ENCODE measurements around the gene PGAP6. TPM values are rescaled to one million over a fixed set of nuclear protein-coding genes. Genes with fewer than 3 reads are reported as not detected.
"Not testable (repeated sequence)": the region's sequence is repeated elsewhere in the genome, so short reads cannot be mapped to it uniquely, and the experiment has no call there.

PGAP6 gene
- total RNA-seq, 2 donors from 2014 or later: 104 to 115 TPM

DNA sequence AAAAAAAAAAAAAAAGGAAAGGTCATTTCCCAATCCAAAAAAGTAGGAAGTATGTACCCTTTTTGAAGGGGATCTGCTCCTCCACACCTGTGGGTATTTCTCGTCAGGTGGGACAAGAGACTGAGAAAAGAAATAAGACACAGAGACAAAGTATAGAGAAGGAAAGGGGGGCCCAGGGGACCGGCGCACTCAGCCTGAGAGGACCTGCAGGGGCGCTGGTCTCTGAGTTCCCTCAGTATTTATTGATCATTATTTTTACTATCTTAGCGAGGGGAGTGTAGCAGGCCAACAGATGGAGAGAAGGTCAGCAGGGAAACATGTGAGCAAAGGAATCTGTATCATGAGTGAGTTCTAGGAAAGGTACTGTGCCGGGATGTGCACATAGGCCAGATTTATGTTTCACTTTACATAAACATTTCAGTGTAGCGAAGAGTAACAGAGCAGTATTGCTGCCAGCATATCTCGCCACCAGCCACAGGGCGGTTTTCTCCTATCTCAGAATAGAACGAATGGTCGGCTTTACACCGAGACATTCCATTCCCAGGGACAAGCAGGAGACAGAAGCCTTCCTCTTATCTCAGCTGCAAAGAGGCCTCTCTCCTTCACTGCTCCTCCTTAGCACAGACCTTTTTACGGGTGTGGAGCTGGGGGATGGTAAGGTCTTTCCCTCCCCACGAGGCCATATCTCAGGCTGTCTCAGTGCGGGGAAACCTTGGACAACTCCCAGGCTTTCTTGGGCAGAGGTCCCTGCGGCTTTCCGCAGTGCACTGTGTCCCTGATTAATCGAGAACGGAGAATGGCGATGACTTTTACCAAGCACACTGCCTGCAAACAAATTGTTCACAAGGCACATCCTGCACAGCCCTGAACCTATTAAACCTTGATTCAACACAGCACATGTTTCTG, 6.2 kb upstream of the PGAP6 start:
- DNase-seq: peak; percentile 64
- Mint-ChIP-seq H3K36me3 (ENCODE audit: low read depth) (peaks cover 12% of the 10 kb centered on the region), H3K9me3 (peaks cover 13% of the 10 kb centered on the region), H3K4me1 (peaks cover 39% of the 10 kb centered on the region), H3K27ac (peak overlapping the region; percentile 87)
- not testable (repeated sequence) for H3K9ac ChIP-seq (ENCODE audit: extremely low read depth, low read length, poor library complexity, severe bottlenecking); H3K27me3 Mint-ChIP-seq (ENCODE audit: insufficient read depth); H3K27me3 ChIP-seq (ENCODE audit: control insufficient read depth, insufficient read depth, low read length, poor library complexity, severe bottlenecking); H3K4me1 ChIP-seq (ENCODE audit: control insufficient read depth, insufficient read depth, low read length); H3K9me3 ChIP-seq (ENCODE audit: control insufficient read depth, low read length); H3K4me3 Mint-ChIP-seq; H3K27ac ChIP-seq (ENCODE audit: low read depth, low read length); H3K36me3 ChIP-seq (ENCODE audit: control insufficient read depth, insufficient read depth, low read length)
- 79 to 84% methylated on average over 6 to 20 of the region's 20 CpGs for WGBS, 2 experiments (ENCODE audit: insufficient coverage in 1 of 2, insufficient read length in 1 of 2)
- H3K4me3 ChIP-seq (ENCODE audit: low read length): peak overlapping the region; percentile 56
- TF ChIP-seq, protein P1, sequence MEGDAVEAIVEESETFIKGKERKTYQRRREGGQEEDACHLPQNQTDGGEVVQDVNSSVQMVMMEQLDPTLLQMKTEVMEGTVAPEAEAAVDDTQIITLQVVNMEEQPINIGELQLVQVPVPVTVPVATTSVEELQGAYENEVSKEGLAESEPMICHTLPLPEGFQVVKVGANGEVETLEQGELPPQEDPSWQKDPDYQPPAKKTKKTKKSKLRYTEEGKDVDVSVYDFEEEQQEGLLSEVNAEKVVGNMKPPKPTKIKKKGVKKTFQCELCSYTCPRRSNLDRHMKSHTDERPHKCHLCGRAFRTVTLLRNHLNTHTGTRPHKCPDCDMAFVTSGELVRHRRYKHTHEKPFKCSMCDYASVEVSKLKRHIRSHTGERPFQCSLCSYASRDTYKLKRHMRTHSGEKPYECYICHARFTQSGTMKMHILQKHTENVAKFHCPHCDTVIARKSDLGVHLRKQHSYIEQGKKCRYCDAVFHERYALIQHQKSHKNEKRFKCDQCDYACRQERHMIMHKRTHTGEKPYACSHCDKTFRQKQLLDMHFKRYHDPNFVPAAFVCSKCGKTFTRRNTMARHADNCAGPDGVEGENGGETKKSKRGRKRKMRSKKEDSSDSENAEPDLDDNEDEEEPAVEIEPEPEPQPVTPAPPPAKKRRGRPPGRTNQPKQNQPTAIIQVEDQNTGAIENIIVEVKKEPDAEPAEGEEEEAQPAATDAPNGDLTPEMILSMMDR (conservative IDR thresholded peaks at IDR 0.05): peak; percentile 50

DNA sequence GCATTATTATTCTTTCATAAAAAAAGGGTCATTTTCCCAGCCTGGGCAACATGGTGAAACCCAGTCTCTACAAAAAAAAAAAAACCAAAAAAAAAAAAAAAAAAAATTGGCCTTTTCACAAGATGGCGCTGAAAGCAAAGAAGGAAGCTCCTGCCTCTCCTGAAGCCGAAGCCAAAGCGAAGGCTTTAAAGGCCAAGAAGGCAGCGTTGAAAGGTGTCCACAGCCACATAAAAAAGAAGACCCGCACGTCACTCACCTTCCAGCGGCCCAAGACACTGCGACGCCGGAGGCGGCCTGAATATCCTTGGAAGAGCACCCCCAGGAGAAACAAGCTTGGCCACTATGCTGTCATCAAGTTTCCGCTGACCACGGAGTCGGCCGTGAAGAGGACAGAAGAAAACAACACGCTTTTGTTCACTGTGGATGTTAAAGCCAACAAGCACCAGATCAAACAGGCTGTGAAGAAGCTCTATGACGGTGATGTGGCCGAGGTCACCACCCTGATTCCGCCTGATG, 4.9 kb upstream of the PGAP6 start:
- Histone ChIP-seq H3K27me3 (ENCODE audit: control insufficient read depth, insufficient read depth, low read length, poor library complexity, severe bottlenecking) (no peaks in the 10 kb centered on the region), H3K9ac (ENCODE audit: extremely low read depth, low read length, poor library complexity, severe bottlenecking) (no peak overlapping the region), H3K27ac (ENCODE audit: low read depth, low read length) (no peak overlapping the region), H3K4me1 (ENCODE audit: control insufficient read depth, insufficient read depth, low read length) (peaks cover 9% of the 10 kb centered on the region), H3K4me3 (ENCODE audit: low read length) (no peak overlapping the region), H3K9me3 (ENCODE audit: control insufficient read depth, low read length) (no peaks in the 10 kb centered on the region), H3K36me3 (ENCODE audit: control insufficient read depth, insufficient read depth, low read length) (no peaks in the 10 kb centered on the region)
- WGBS, 2 experiments (ENCODE audit: insufficient coverage in 1 of 2, insufficient read length in 1 of 2): 87 to 89% methylated on average over 19 of the region's 19 CpGs
- Mint-ChIP-seq H3K36me3 (ENCODE audit: low read depth) (peaks cover under 1% of the 10 kb centered on the region), H3K27me3 (ENCODE audit: insufficient read depth) (no peaks in the 10 kb centered on the region), H3K27ac (peak overlapping the region; percentile 87), H3K9me3 (no peaks in the 10 kb centered on the region), H3K4me3 (no peak overlapping the region), H3K4me1 (peaks cover 39% of the 10 kb centered on the region)
- DNase-seq: no peak
- TF ChIP-seq, protein P1 (conservative IDR thresholded peaks at IDR 0.05): no peak

DNA sequence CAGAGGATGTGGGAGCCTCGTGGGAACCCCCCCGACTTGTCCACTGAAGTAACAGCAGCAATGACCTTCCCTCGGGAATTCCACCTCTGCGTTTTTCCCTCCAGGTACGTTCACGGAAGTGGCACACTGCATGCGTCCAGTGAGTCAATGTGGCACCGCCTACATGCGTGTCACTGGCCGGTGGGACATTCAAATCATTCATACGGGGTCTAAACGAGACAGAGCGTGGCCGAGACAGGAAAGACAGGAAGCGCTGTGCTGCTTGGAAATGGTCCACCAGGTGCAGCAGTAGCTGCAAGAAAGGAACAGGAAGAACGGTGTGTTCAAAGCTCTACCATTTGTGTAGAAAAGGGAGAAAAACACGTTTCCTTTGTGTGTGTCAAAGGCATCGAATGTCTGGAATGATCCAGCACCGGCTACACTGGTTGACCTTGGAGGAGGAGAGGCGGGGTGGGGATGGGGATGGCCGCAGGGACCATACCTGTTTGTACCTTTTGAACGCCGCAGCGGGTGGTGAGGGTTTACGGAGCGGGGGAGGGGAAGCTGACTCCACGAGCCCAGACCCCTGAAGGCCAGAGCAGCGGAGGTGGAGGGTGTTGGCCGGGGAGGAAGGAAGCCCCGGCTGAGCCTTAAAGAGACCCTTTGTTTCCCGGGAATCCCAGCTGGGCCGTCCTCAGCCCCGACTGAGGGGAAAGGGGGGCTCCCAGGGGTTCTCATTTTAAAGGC, 1.7 kb upstream of the PGAP6 start:
- Mint-ChIP-seq H3K9me3 (no peaks in the 10 kb centered on the region), H3K36me3 (ENCODE audit: low read depth) (no peaks in the 10 kb centered on the region), H3K4me1 (peaks cover 39% of the 10 kb centered on the region), H3K27ac (peak overlapping the region; percentile 85), H3K27me3 (ENCODE audit: insufficient read depth) (no peaks in the 10 kb centered on the region), H3K4me3 (peak overlapping the region; percentile 77)
- DNase-seq: peak; percentile 93
- no peaks in the 10 kb centered on the region for H3K27me3 ChIP-seq (ENCODE audit: control insufficient read depth, insufficient read depth, low read length, poor library complexity, severe bottlenecking)
- H3K4me1 ChIP-seq (ENCODE audit: control insufficient read depth, insufficient read depth, low read length): peaks cover 24% of the 10 kb centered on the region
- 13% methylated on average over 25 to 33 of the region's 33 CpGs for WGBS, 2 experiments (ENCODE audit: insufficient coverage in 1 of 2, insufficient read length in 1 of 2)
- TF ChIP-seq, protein P1 (conservative IDR thresholded peaks at IDR 0.05): peak; percentile 6
- no peaks in the 10 kb centered on the region for H3K9me3 ChIP-seq (ENCODE audit: control insufficient read depth, low read length)
- H3K4me3 ChIP-seq (ENCODE audit: low read length): peak overlapping the region; percentile 81
- no peak overlapping the region for H3K9ac ChIP-seq (ENCODE audit: extremely low read depth, low read length, poor library complexity, severe bottlenecking)
- no peaks in the 10 kb centered on the region for H3K36me3 ChIP-seq (ENCODE audit: control insufficient read depth, insufficient read depth, low read length)
- no peak overlapping the region for H3K27ac ChIP-seq (ENCODE audit: low read depth, low read length)

All from endodermal cell (in vitro differentiated cells).